HepG2 (cell line): Measurements from ENCODE around the gene LANCL2. TPM values are rescaled to one million over a fixed set of nuclear protein-coding genes. Genes with fewer than 3 reads are reported as not detected.

Experiments
- ATAC-seq: fragments of 200-7000 bp; cut with Tn5 transposase; 3 replicates; pipeline ENCODE4 v1.9.1; 2020; ENCODE audit warnings: mild to moderate bottlenecking, moderate library complexity
- BruUV-seq: library from RNA; stranded (reverse); fragments of 400-500 nt; replicated peaks from 2 replicates; lab custom pipeline; 2021; lab: Mats Ljungman, UMichigan
- CTCF ChIA-PET: fragments of 300-600 bp; formaldehyde crosslinking; extraction: SDS; loops from one replicate; lab custom pipeline; 2021; ENCODE audit warnings: low total read pairs, inconsistent platforms, low intra/inter-chr PET ratio; lab: Yijun Ruan, JAX
- POLR2A ChIA-PET: fragments of 350-600 bp; sonication (Branson Sonifier 250); formaldehyde crosslinking; loops from one replicate; lab custom pipeline; 2020; ENCODE audit warnings: antibody characterized with exemption, inconsistent platforms; lab: Yijun Ruan, JAX
- DNase-seq: peaks from one replicate; pipeline ENCODE4 v3.0.0-alpha.2; 2015; ENCODE audit warnings: low spot score
- FAIRE-seq: peaks from 3 replicates; lab custom pipeline; 2011; peaks lifted over from hg19 to GRCh38; lab: Jason Lieb, UNC
- H2AFZ ChIP-seq: one replicate; pipeline ENCODE4 v1.6.1; 2011; ENCODE audit warnings: low read length, inconsistent platforms
- H3K27ac ChIP-seq: fragments of 300-600 bp; 3 replicates; pipeline ENCODE4 v1.8.0; 2011; ENCODE audit warnings: mixed run types, mild to moderate bottlenecking, mixed read lengths, low read length, inconsistent platforms; ENCODE audit not compliant: insufficient read depth; ENCODE audit errors: extremely low read length
- H3K27me3 ChIP-seq, 2 experiments: fragments of 200-600 bp in 1 of 2; 2 replicates in 1 of 2; 3 replicates in 1 of 2; pipeline versions ENCODE4 v1.6.0 to v1.8.0; 2011; ENCODE audit warnings: low read length in 2 of 2, mild to moderate bottlenecking in 2 of 2, moderate library complexity in 2 of 2, inconsistent platforms in 1 of 2; ENCODE audit not compliant: insufficient read depth in 2 of 2, control insufficient read depth in 1 of 2
- H3K36me3 ChIP-seq, 2 experiments: fragments of 200-600 bp in 1 of 2; replicated peaks in 1 of 2; 2 replicates in 1 of 2; 3 replicates in 1 of 2; pipeline versions ENCODE4 v1.5.1 to v1.8.0; 2011; ENCODE audit warnings: low read length in 2 of 2, inconsistent platforms in 1 of 2; ENCODE audit not compliant: insufficient read depth in 2 of 2, control insufficient read depth in 1 of 2
- H3K4me1 ChIP-seq: 2 replicates; pipeline ENCODE4 v1.5.1; 2012; ENCODE audit warnings: low read length, inconsistent platforms; ENCODE audit not compliant: insufficient read depth
- H3K4me2 ChIP-seq: 2 replicates; pipeline ENCODE4 v1.6.0; 2011; ENCODE audit warnings: low read depth, low read length, inconsistent platforms
- H3K4me3 ChIP-seq, 3 experiments: fragments of 200-600 bp in 1 of 3; sonication (generic), shearing (Covaris generic) in 1 of 3; replicated peaks in 1 of 3; 2 replicates each; pipeline ENCODE4 v1.5.1; 2011 to 2016; ENCODE audit warnings: low read length in 3 of 3, inconsistent platforms in 2 of 3, low read depth in 2 of 3, mild to moderate bottlenecking in 2 of 3, control low read depth in 1 of 3, mixed read lengths in 1 of 3; ENCODE audit not compliant: insufficient read depth in 1 of 3
- H3K79me2 ChIP-seq: one replicate; pipeline ENCODE4 v1.6.1; 2011; ENCODE audit warnings: low read length, inconsistent platforms; ENCODE audit not compliant: insufficient read depth
- H3K9ac ChIP-seq: 2 replicates; pipeline ENCODE4 v1.6.0; 2011; ENCODE audit warnings: mild to moderate bottlenecking, low read depth, low read length, inconsistent platforms; ENCODE audit not compliant: insufficient read depth
- H3K9me3 ChIP-seq: 2 replicates; pipeline ENCODE4 v1.5.1; 2012; ENCODE audit warnings: mild to moderate bottlenecking, low read length
- H4K20me1 ChIP-seq: 2 replicates; pipeline ENCODE4 v1.6.0; 2011; ENCODE audit warnings: inconsistent platforms, mild to moderate bottlenecking, low read length, moderate library complexity; ENCODE audit not compliant: insufficient read depth
- ATF1 ChIP-seq: IDR thresholded peaks from 2 replicates; pipeline ENCODE4 v1.6.1; 2016; ENCODE audit warnings: mild to moderate bottlenecking, control low read depth
- BORCS8-MEF2B ChIP-seq: sonication (generic); formaldehyde crosslinking; IDR thresholded peaks from 2 replicates; pipeline ENCODE4 v1.8.0; 2022; ENCODE audit warnings: mild to moderate bottlenecking, missing genetic modification reagents
- CCAR2 ChIP-seq: fragments of 200-400 bp; formaldehyde crosslinking; optimal IDR thresholded peaks from 2 replicates; pipeline ENCODE3; 2018; ENCODE audit warnings: low read depth, mild to moderate bottlenecking, low read length, moderate library complexity
- MTF1 ChIP-seq: sonication (generic); formaldehyde crosslinking; IDR thresholded peaks from 2 replicates; pipeline ENCODE4 v1.5.0; 2020; ENCODE audit warnings: missing genetic modification reagents
- RARG ChIP-seq: sonication (generic); formaldehyde crosslinking; IDR thresholded peaks from 2 replicates; pipeline ENCODE4 v1.4.0; 2020; ENCODE audit warnings: low read depth, mild to moderate bottlenecking, missing genetic modification reagents
- REST ChIP-seq, 2 experiments: IDR thresholded peaks; 2 replicates each; pipeline ENCODE4 v1.6.1; 2011 to 2012; ENCODE audit warnings: low read length in 2 of 2, borderline replicate concordance in 1 of 2, low read depth in 1 of 2, mild to moderate bottlenecking in 1 of 2, moderate library complexity in 1 of 2
- RFX5 ChIP-seq: IDR thresholded peaks from 2 replicates; pipeline ENCODE4 v1.6.1; 2011; ENCODE audit warnings: low read depth, low read length, improper control_type of control experiment
- SMARCE1 ChIP-seq: fragments of 450-650 bp; IDR thresholded peaks from 2 replicates; pipeline ENCODE4 v1.6.1; 2017; ENCODE audit warnings: borderline replicate concordance
- TCF7L2 ChIP-seq: IDR thresholded peaks from 2 replicates; pipeline ENCODE4 v1.6.1; 2011; ENCODE audit warnings: mild to moderate bottlenecking, low read depth, low read length, moderate library complexity
- TOE1 ChIP-seq: sonication (generic); formaldehyde crosslinking; IDR thresholded peaks from 2 replicates; pipeline ENCODE4 v1.4.0; 2020; ENCODE audit warnings: mild to moderate bottlenecking, missing genetic modification reagents
- ZMAT3 ChIP-seq: sonication (generic); formaldehyde crosslinking; conservative IDR thresholded peaks from 2 replicates; pipeline ENCODE4 v1.7.0; 2021; ENCODE audit warnings: missing genetic modification reagents
- ZMAT5 ChIP-seq: sonication (generic); formaldehyde crosslinking; IDR thresholded peaks from 2 replicates; pipeline ENCODE4 v1.5.0; 2020; ENCODE audit warnings: mild to moderate bottlenecking, low read depth, missing genetic modification reagents, borderline replicate concordance
- ZNF10 ChIP-seq: sonication (generic); formaldehyde crosslinking; IDR thresholded peaks from 2 replicates; pipeline ENCODE4 v1.4.0; 2020; ENCODE audit warnings: mild to moderate bottlenecking, low read depth, missing genetic modification reagents, borderline replicate concordance
- ZNF160 ChIP-seq: sonication (generic); formaldehyde crosslinking; IDR thresholded peaks from 2 replicates; pipeline ENCODE4 v1.8.0; 2022; ENCODE audit warnings: mild to moderate bottlenecking, inconsistent platforms, missing genetic modification reagents
- ZNF629 ChIP-seq: sonication (generic); formaldehyde crosslinking; conservative IDR thresholded peaks from 2 replicates; pipeline ENCODE4 v1.5.0; 2020; ENCODE audit warnings: missing genetic modification reagents
- WGBS: methylation state at CpG from one replicate; pipeline ENCODE4 v1.1.6; 2017; ENCODE audit warnings: low lambda C conversion rate; 5-methylcytosine and 5-hydroxymethylcytosine counted together
- in situ Hi-C: cut with HindIII; loops from 2 replicates; pipeline ENCODE4 v1.10.0; 2017; ENCODE audit warnings: low pct_unique_long_range_greater_than_20kb; ENCODE audit not compliant: extremely low pct_ligation_motif_present
- intact Hi-C: fragments of 100-400 bp; cut with micrococcal nuclease; formaldehyde crosslinking; loops from one replicate; pipeline ENCODE4 v1.10.0; 2022; ENCODE audit not compliant: unreplicated experiment
- polyA plus RNA-seq, 8 experiments: library from polyadenylated mRNA; depleted of rRNA in 3 of 8; stranded (reverse) in 7 of 8; unstranded in 1 of 8; fragments of >200 nt; fragmentation: Illumina TruSeq in 4 of 8; extraction: Trizol in 4 of 8; gene quantifications; 2 replicates each; pipeline versions ENCODE4 v1.2.1 to v1.2.3, GENCODE V29; 2011 to 2016; ENCODE audit warnings: low read depth in 4 of 8, missing spikeins in 1 of 8, mixed read lengths in 1 of 8; ENCODE audit not compliant: insufficient read depth in 1 of 8
- total RNA-seq, 5 experiments: library from RNA; depleted of rRNA; stranded (reverse); fragments of >200 nt; fragmentation: Illumina TruSeq; extraction: Trizol; gene quantifications; 2 replicates each; pipeline ENCODE4 v1.2.3, GENCODE V29; 2016; ENCODE audit warnings: low read depth in 1 of 5
- TF ChIP-seq, protein P1 (sequence below): sonication (generic); formaldehyde crosslinking; conservative IDR thresholded peaks from 2 replicates; pipeline ENCODE4 v1.4.0; 2020; ENCODE audit warnings: missing genetic modification reagents
- TF ChIP-seq, protein P2 (sequence below): sonication (generic); formaldehyde crosslinking; IDR thresholded peaks from 2 replicates; pipeline ENCODE4 v1.5.0; 2020; ENCODE audit warnings: mild to moderate bottlenecking, missing genetic modification reagents, borderline replicate concordance
- TF ChIP-seq, protein P3 (sequence below): IDR thresholded peaks from 2 replicates; pipeline ENCODE4 v1.6.1; 2016; ENCODE audit warnings: missing genetic modification reagents, missing compliant biosample characterization

The LANCL2 gene
- total and polyA plus RNA-seq, 2 of the 13 experiments (the other 11 are each of a cell fraction or from before 2014, with no cell fraction given) = 10.0 to 13.8 TPM

GRCh38 chr7:55349121-55349520 lies 16.0 kb upstream of the LANCL2 start:
- POLR2A ChIA-PET = no interaction called here
- no TSS peak for BruUV-seq
- H2AFZ ChIP-seq = no peak overlapping the region
- TF ChIP-seq BORCS8-MEF2B (CRISPR knock-in tag) (no peak), ZNF10 (CRISPR knock-in tag) (no peak), ATF1 (CRISPR knock-in tag) (no peak), RARG (CRISPR knock-in tag) (no peak), RFX5 (no peak), ZNF629 (CRISPR knock-in tag) (no peak), ZNF160 (CRISPR knock-in tag) (no peak), MTF1 (CRISPR knock-in tag) (no peak), ZMAT5 (no peak), ZMAT3 (no peak), REST (IDR thresholded peaks at IDR 0.05; ENCODE audit: borderline replicate concordance in 1 of 2, low read depth in 1 of 2, low read length in 2 of 2) (no peak), SMARCE1 (no peak), CCAR2 (no peak), TCF7L2 (no peak), TOE1 (no peak)
- TF ChIP-seq, protein P1, sequence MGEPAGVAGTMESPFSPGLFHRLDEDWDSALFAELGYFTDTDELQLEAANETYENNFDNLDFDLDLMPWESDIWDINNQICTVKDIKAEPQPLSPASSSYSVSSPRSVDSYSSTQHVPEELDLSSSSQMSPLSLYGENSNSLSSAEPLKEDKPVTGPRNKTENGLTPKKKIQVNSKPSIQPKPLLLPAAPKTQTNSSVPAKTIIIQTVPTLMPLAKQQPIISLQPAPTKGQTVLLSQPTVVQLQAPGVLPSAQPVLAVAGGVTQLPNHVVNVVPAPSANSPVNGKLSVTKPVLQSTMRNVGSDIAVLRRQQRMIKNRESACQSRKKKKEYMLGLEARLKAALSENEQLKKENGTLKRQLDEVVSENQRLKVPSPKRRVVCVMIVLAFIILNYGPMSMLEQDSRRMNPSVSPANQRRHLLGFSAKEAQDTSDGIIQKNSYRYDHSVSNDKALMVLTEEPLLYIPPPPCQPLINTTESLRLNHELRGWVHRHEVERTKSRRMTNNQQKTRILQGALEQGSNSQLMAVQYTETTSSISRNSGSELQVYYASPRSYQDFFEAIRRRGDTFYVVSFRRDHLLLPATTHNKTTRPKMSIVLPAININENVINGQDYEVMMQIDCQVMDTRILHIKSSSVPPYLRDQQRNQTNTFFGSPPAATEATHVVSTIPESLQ = no peak
- TF ChIP-seq, protein P2, sequence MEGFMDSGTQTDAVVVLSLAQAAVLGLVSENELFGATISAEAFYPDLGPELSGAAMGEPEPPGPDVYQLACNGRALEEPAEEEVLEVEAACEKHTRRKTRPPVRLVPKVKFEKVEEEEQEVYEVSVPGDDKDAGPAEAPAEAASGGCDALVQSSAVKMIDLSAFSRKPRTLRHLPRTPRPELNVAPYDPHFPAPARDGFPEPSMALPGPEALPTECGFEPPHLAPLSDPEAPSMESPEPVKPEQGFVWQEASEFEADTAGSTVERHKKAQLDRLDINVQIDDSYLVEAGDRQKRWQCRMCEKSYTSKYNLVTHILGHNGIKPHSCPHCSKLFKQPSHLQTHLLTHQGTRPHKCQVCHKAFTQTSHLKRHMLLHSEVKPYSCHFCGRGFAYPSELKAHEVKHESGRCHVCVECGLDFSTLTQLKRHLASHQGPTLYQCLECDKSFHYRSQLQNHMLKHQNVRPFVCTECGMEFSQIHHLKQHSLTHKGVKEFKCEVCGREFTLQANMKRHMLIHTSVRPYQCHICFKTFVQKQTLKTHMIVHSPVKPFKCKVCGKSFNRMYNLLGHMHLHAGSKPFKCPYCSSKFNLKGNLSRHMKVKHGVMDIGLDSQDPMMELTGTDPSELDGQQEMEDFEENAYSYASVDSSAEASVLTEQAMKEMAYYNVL (CRISPR knock-in tag) = no peak
- TF ChIP-seq, protein P3, sequence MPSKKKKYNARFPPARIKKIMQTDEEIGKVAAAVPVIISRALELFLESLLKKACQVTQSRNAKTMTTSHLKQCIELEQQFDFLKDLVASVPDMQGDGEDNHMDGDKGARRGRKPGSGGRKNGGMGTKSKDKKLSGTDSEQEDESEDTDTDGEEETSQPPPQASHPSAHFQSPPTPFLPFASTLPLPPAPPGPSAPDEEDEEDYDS (CRISPR knock-in tag) = no peak

More at GRCh38 chr7:55349121-55349520, 16.0 kb upstream of the LANCL2 start:
- DNase-seq = no peak
- intact Hi-C loops = loop anchor here (10.0 kb wide), 1 partner anchor 64 kb away; no protein-coding TSS in a partner anchor
- Histone ChIP-seq H3K9me3 (no peaks in the 10 kb centered on the region), H3K36me3 (no peaks in the 10 kb centered on the region), H3K79me2 (no peaks in the 10 kb centered on the region), H4K20me1 (no peaks in the 10 kb centered on the region), H3K27me3 (0 out of 5 replicates have a peak, but pooled peaks cover 0 to 3% of the 10 kb centered on the region in 2 experiments), H3K9ac (no peak overlapping the region), H3K27ac (no peak overlapping the region), H3K4me1 (no peaks in the 10 kb centered on the region), H3K4me3 (no peak overlapping the region), H3K4me2 (no peak overlapping the region)
- FAIRE-seq = no peak
- WGBS = 8% methylated on average over 2 of the region's 2 CpGs
- in situ Hi-C loops = no loop called here
- ATAC-seq = no peak
- CTCF ChIA-PET = no interaction called here
